BJ (cell line): ENCODE data around the gene N4BP2. TPM values are rescaled to one million over a fixed set of nuclear protein-coding genes. Genes with fewer than 3 reads are reported as not detected.

ENCODE experiments used
- CTCF ChIA-PET: fragments of 350-600 bp; formaldehyde crosslinking; extraction: SDS; loops from one replicate; lab custom pipeline; 2021; ENCODE audit warnings: antibody characterized with exemption, inconsistent platforms; lab: Yijun Ruan, JAX
- POLR2A ChIA-PET: fragments of 300-600 bp; sonication (Branson Sonifier 250); formaldehyde crosslinking; extraction: SDS; loops from one replicate; lab custom pipeline; 2021; ENCODE audit warnings: antibody characterized with exemption; lab: Charles Lee
- DNase-seq: peaks from one replicate; pipeline ENCODE4 v3.0.0-alpha.2; 2011; ENCODE audit warnings: low read depth
- H3K27me3 ChIP-seq: 2 replicates; pipeline ENCODE4 v1.6.0; 2011; ENCODE audit warnings: low read length; ENCODE audit not compliant: control insufficient read depth, insufficient read depth
- H3K36me3 ChIP-seq: 2 replicates; pipeline ENCODE4 v1.5.1; 2011; ENCODE audit warnings: low read length; ENCODE audit not compliant: control insufficient read depth, insufficient read depth
- H3K4me3 ChIP-seq: 2 replicates; pipeline ENCODE4 v1.5.1; 2011; ENCODE audit warnings: low read depth, mild to moderate bottlenecking, control low read depth, low read length
- CTCF ChIP-seq: IDR thresholded peaks from 2 replicates; pipeline ENCODE4 v1.5.1; 2011; ENCODE audit warnings: low read depth, mild to moderate bottlenecking, control low read depth, inconsistent platforms, low read length, moderate library complexity; ENCODE audit not compliant: insufficient read depth
- polyA plus RNA-seq: library from polyadenylated mRNA; depleted of rRNA; stranded (reverse); fragments of >200 nt; gene quantifications from 2 replicates; pipeline ENCODE4 v1.2.3, GENCODE V29; 2011

Gene N4BP2
- polyA plus RNA-seq, 1 experiment = 1.5 TPM

GRCh38 chr4:40196724-40197281, 140.2 kb downstream of the N4BP2 start, which contains the start of gene RHOH:
RHOH (plus strand) TSS chr4:40197031; CDS start chr4:40243387, 46,356 bp downstream.
- Histone ChIP-seq H3K4me3 (no peak within 1 kb of the TSS), H3K36me3 (no peaks in the 10 kb centered on the region), H3K27me3 (no peaks in the 10 kb centered on the region; the same call in 1 of the 2 replicates)
- TF ChIP-seq CTCF = no peak
- ChIA-PET CTCF (no interaction called here), POLR2A (interaction anchor here (0.6 kb wide), 1 partner anchor 10 kb away, joined by 7 read pairs; no protein-coding TSS in a partner anchor)
- DNase-seq = no peak

- no peak for DNase-seq
- no peak for TF ChIP-seq CTCF
- Histone ChIP-seq H3K27me3 (no peaks in the 10 kb centered on the region; the same call in 1 of the 2 replicates), H3K36me3 (no peaks in the 10 kb centered on the region), H3K4me3 (no peak overlapping the region)
- ChIA-PET CTCF (no interaction called here), POLR2A (no interaction called here)
These were observed 141.4 kb downstream of the N4BP2 start for GRCh38 chr4:40197879-40198689.

- no peak overlapping the region for H3K4me3 ChIP-seq
- TF ChIP-seq CTCF = no peak
- no peaks in the 10 kb centered on the region; the same call in 1 of the 2 replicates for H3K27me3 ChIP-seq
- DNase-seq = no peak
- ChIA-PET POLR2A (no interaction called here), CTCF (no interaction called here)
- H3K36me3 ChIP-seq = no peaks in the 10 kb centered on the region
These were observed 142.6 kb downstream of the N4BP2 start for GRCh38 chr4:40199179-40199670.

- DNase-seq = no peak
- POLR2A ChIA-PET = no interaction called here
- Histone ChIP-seq H3K4me3 (no peak overlapping the region), H3K36me3 (no peaks in the 10 kb centered on the region), H3K27me3 (peaks cover 1% of the 10 kb centered on the region; the same call in 1 of the 2 replicates)
- CTCF ChIA-PET = interaction anchor here (1.1 kb wide), 1 partner anchor 10 kb away, joined by 3 read pairs; no protein-coding TSS in a partner anchor
- TF ChIP-seq CTCF = no peak
These were observed 143.6 kb downstream of the N4BP2 start for GRCh38 chr4:40199999-40200874.
